HCT116 (cell line): Measurements from ENCODE around the gene WSCD1.

Experiments used
- CTCF ChIP-seq, 3 experiments: fragments of 200-600 bp in 1 of 3; sonication (generic) in 1 of 3; IDR thresholded peaks in 2 of 3; conservative IDR thresholded peaks in 1 of 3; 2 replicates each; pipeline ENCODE4 v1.5.1; 2012 to 2017; ENCODE audit warnings: low read depth in 2 of 3, low read length in 2 of 3, antibody characterized with exemption in 1 of 3, borderline replicate concordance in 1 of 3, control low read depth in 1 of 3, mild to moderate bottlenecking in 1 of 3, mixed read lengths in 1 of 3, mixed run types in 1 of 3, moderate library complexity in 1 of 3; ENCODE audit not compliant: insufficient read depth in 1 of 3
- EZH2 ChIP-seq: fragments of 200-600 bp; sonication (generic); IDR thresholded peaks from 2 replicates; pipeline ENCODE4 v1.6.1; 2017; ENCODE audit warnings: antibody characterized with exemption, mixed run types
- MAX ChIP-seq: IDR thresholded peaks from 2 replicates; pipeline ENCODE4 v1.6.1; 2012
- POLR2A ChIP-seq: IDR thresholded peaks from 2 replicates; pipeline ENCODE4 v1.7.0; 2011; ENCODE audit warnings: borderline replicate concordance; ENCODE audit not compliant: insufficient read depth, insufficient read length; ENCODE audit errors: extremely low read depth
- POLR2AphosphoS5 ChIP-seq: IDR thresholded peaks from 2 replicates; pipeline ENCODE4 v1.6.1; 2011; ENCODE audit warnings: mild to moderate bottlenecking, low read depth, low read length, moderate library complexity
- RAD21 ChIP-seq: IDR thresholded peaks from 2 replicates; pipeline ENCODE4 v1.6.1; 2012; ENCODE audit warnings: low read depth, mild to moderate bottlenecking
- TCF7L2 ChIP-seq: IDR thresholded peaks from 2 replicates; pipeline ENCODE4 v1.7.0; 2011; ENCODE audit warnings: borderline replicate concordance, inconsistent platforms; ENCODE audit not compliant: insufficient read depth, insufficient read length; ENCODE audit errors: extremely low read depth
- ZBTB33 ChIP-seq: IDR thresholded peaks from 2 replicates; pipeline ENCODE4 v1.6.1; 2011; ENCODE audit warnings: mild to moderate bottlenecking, low read length, moderate library complexity; ENCODE audit not compliant: insufficient replicate concordance; ENCODE audit errors: extremely low read depth

GRCh38 chr17:6035801-6036394 lies 34.3 kb upstream of the WSCD1 start:
- TF ChIP-seq CTCF (IDR thresholded peaks at IDR 0.05 in 2 of 3, conservative IDR thresholded peaks at IDR 0.05 in 1 of 3; ENCODE audit: borderline replicate concordance in 1 of 3, insufficient read depth in 1 of 3, low read depth in 2 of 3, low read length in 2 of 3): no peak
- no peak for TF ChIP-seq MAX
- TF ChIP-seq RAD21: no peak
- TF ChIP-seq ZBTB33: no peak
- no peak for TF ChIP-seq POLR2AphosphoS5
- TF ChIP-seq TCF7L2: no peak
- no peak for TF ChIP-seq EZH2
- TF ChIP-seq POLR2A: no peak
